Stimulated activated naive CD8-positive, alpha-beta T cell treated with anti-CD3 and anti-CD28 coated beads, Interleukin-15, amount 100 ng/mL, for 72 hours (primary cell): ENCODE data around the gene SIRT2.
"Not testable (repeated sequence)": the region's sequence is repeated elsewhere in the genome, so short reads cannot be mapped to it uniquely, and the experiment has no call there.

Experiments
- ATAC-seq: fragments of 150-1000 bp; cut with Tn5 transposase; 2 replicates; pipeline ENCODE4 v1.10.0; 2021; ENCODE audit warnings: mild to moderate bottlenecking, moderate library complexity
- DNase-seq, 2 donors: peaks; one replicate each; pipeline ENCODE4 v3.0.0; 2021 to 2022
- H3K27ac Mint-ChIP-seq, 2 donors: one replicate each; pipeline ENCODE4 v1.8.0; 2022; ENCODE audit warnings: mild to moderate bottlenecking in 2 of 2, mixed read lengths in 2 of 2, moderate library complexity in 2 of 2
- H3K27me3 Mint-ChIP-seq: one replicate; pipeline ENCODE4 v1.8.0; 2022; ENCODE audit warnings: mixed read lengths
- H3K4me1 Mint-ChIP-seq: one replicate; pipeline ENCODE4 v1.8.0; 2022; ENCODE audit warnings: mild to moderate bottlenecking, mixed read lengths
- H3K4me3 Mint-ChIP-seq, 2 donors: one replicate each; pipeline ENCODE4 v1.8.0; 2022; ENCODE audit warnings: mild to moderate bottlenecking in 2 of 2, mixed read lengths in 2 of 2, moderate library complexity in 1 of 2
- H3K9me3 Mint-ChIP-seq, 2 donors: one replicate each; pipeline ENCODE4 v1.8.0; 2022; ENCODE audit warnings: mixed read lengths in 2 of 2

The SIRT2 gene

GRCh38 chr19:38899447-38900201 lies at the start of gene SIRT2, which contains the start of gene NFKBIB:
Gene SIRT2 (minus strand): TSS chr19:38899618. CDS start chr19:38899521, 97 bp downstream.
Gene NFKBIB (plus strand): TSS chr19:38899969. CDS start chr19:38900033, 64 bp downstream.
- DNase-seq (peak; percentile 99 to 100), ATAC-seq (peak; percentile 95)
- Mint-ChIP-seq H3K9me3 (no peaks in the 10 kb centered on the region), H3K27ac (peak within 1 kb of the TSS; percentile 96 to 98), H3K27me3 (no peaks in the 10 kb centered on the region), H3K4me1 (peaks cover 50% of the 10 kb centered on the region), H3K4me3 (peak within 1 kb of the TSS; percentile 92 to 99)

- Mint-ChIP-seq H3K4me1 (peaks cover 25% of the 10 kb centered on the region), H3K9me3 (no peaks in the 10 kb centered on the region), H3K27me3 (peaks cover 24% of the 10 kb centered on the region), H3K4me3 (no peak overlapping the region), H3K27ac (no peak overlapping the region)
- ATAC-seq (no peak), DNase-seq (no peak)
Observed at GRCh38 chr19:38946229-38947010, 47.0 kb upstream of the SIRT2 start.

- H3K9me3 Mint-ChIP-seq, result no peaks in the 10 kb centered on the region
- DNase-seq (no peak), ATAC-seq (no peak)
- no peak overlapping the region for H3K4me3 Mint-ChIP-seq
- no peak overlapping the region for H3K27ac Mint-ChIP-seq
- H3K4me1 Mint-ChIP-seq, result peaks cover 30% of the 10 kb centered on the region
- H3K27me3 Mint-ChIP-seq, result peaks cover 23% of the 10 kb centered on the region
Observed at GRCh38 chr19:38945562-38946228, 46.3 kb upstream of the SIRT2 start.

- H3K9me3 Mint-ChIP-seq, result no peaks in the 10 kb centered on the region
Observed at GRCh38 chr19:38944981-38945506, 45.6 kb upstream of the SIRT2 start.

GRCh38 chr19:38942471-38943181 lies 43.2 kb upstream of the SIRT2 start:
- DNase-seq (no peak), ATAC-seq (no peak)
- Mint-ChIP-seq H3K4me1 (peaks cover 26% of the 10 kb centered on the region), H3K27me3 (peaks cover 23% of the 10 kb centered on the region), H3K4me3 (no peak overlapping the region), H3K27ac (no peak overlapping the region), H3K9me3 (no peaks in the 10 kb centered on the region)

More at GRCh38 chr19:38944981-38945506, 45.6 kb upstream of the SIRT2 start:
- Mint-ChIP-seq H3K4me3 (no peak overlapping the region), H3K27me3 (peaks cover 21% of the 10 kb centered on the region), H3K27ac (no peak overlapping the region), H3K4me1 (peaks cover 27% of the 10 kb centered on the region)
- no peak for ATAC-seq
- DNase-seq, result no peak

- Mint-ChIP-seq H3K4me3 (no peak overlapping the region), H3K4me1 (peaks cover 26% of the 10 kb centered on the region), H3K27me3 (peaks cover 23% of the 10 kb centered on the region), H3K9me3 (no peaks in the 10 kb centered on the region), H3K27ac (no peak overlapping the region)
- DNase-seq (no peak), ATAC-seq (no peak)
Observed at GRCh38 chr19:38941979-38942378, 42.6 kb upstream of the SIRT2 start.

- not testable (repeated sequence) for H3K9me3 Mint-ChIP-seq, H3K27ac Mint-ChIP-seq, ATAC-seq, DNase-seq, H3K4me3 Mint-ChIP-seq
- H3K27me3 Mint-ChIP-seq, result peaks cover 18% of the 10 kb centered on the region
- peaks cover 26% of the 10 kb centered on the region for H3K4me1 Mint-ChIP-seq
Observed at GRCh38 chr19:38941466-38941865, 42.0 kb upstream of the SIRT2 start.

GRCh38 chr19:38939957-38940356 lies 40.5 kb upstream of the SIRT2 start:
- peaks cover 14% of the 10 kb centered on the region for H3K27me3 Mint-ChIP-seq
- no peak for DNase-seq
- H3K27ac Mint-ChIP-seq, result no peak overlapping the region
- ATAC-seq, result no peak
- H3K4me1 Mint-ChIP-seq, result peaks cover 26% of the 10 kb centered on the region
- H3K9me3 Mint-ChIP-seq, result peaks cover 0 to 2% of the 10 kb centered on the region in 2 donors
- no peak overlapping the region for H3K4me3 Mint-ChIP-seq

GRCh38 chr19:38933544-38933943 lies 34.1 kb upstream of the SIRT2 start:
- H3K9me3 Mint-ChIP-seq, result peaks cover 0 to 8% of the 10 kb centered on the region in 2 donors
- H3K4me1 Mint-ChIP-seq, result peaks cover 45% of the 10 kb centered on the region
- H3K27me3 Mint-ChIP-seq, result no peaks in the 10 kb centered on the region
- DNase-seq (no peak), ATAC-seq (no peak)
- H3K4me3 Mint-ChIP-seq, result no peak overlapping the region
- peak overlapping the region; percentile 29 to 62 for H3K27ac Mint-ChIP-seq

- H3K27ac Mint-ChIP-seq, result no peak overlapping the region
- peak overlapping the region; percentile 5 to 94 for H3K4me3 Mint-ChIP-seq
- no peaks in the 10 kb centered on the region for H3K27me3 Mint-ChIP-seq
- DNase-seq (peak; percentile 41 to 48), ATAC-seq (no peak)
- peaks cover 0 to 8% of the 10 kb centered on the region in 2 donors for H3K9me3 Mint-ChIP-seq
- peaks cover 55% of the 10 kb centered on the region for H3K4me1 Mint-ChIP-seq
Observed at GRCh38 chr19:38932425-38933179, 33.2 kb upstream of the SIRT2 start.

GRCh38 chr19:38931521-38931793 lies 32.0 kb upstream of the SIRT2 start:
- H3K27me3 Mint-ChIP-seq, result no peaks in the 10 kb centered on the region
- H3K4me1 Mint-ChIP-seq, result peaks cover 56% of the 10 kb centered on the region
- peak overlapping the region; percentile 98 to 99 for H3K27ac Mint-ChIP-seq
- no peak for ATAC-seq
- peaks cover 0 to 8% of the 10 kb centered on the region in 2 donors for H3K9me3 Mint-ChIP-seq
- peak overlapping the region; percentile 87 to 94 for H3K4me3 Mint-ChIP-seq
- no peak for DNase-seq

GRCh38 chr19:38930776-38931520 lies 31.5 kb upstream of the SIRT2 start, which contains the start of gene MRPS12:
Gene MRPS12 (plus strand): TSS chr19:38930944. CDS start chr19:38931295, 351 bp downstream.
- peak within 1 kb of the TSS; percentile 87 to 94 for H3K4me3 Mint-ChIP-seq
- H3K27me3 Mint-ChIP-seq, result no peaks in the 10 kb centered on the region
- H3K27ac Mint-ChIP-seq, result peak within 1 kb of the TSS; percentile 98 to 99
- peaks cover 0 to 8% of the 10 kb centered on the region in 2 donors for H3K9me3 Mint-ChIP-seq
- peaks cover 56% of the 10 kb centered on the region for H3K4me1 Mint-ChIP-seq
- ATAC-seq (peak; percentile 98), DNase-seq (peak in 1 of 2 donors; percentile 99)

GRCh38 chr19:38929929-38930775 lies 30.7 kb upstream of the SIRT2 start, which contains the start of gene SARS2:
Gene SARS2 (minus strand): TSS chr19:38930763. CDS start chr19:38930736, 27 bp downstream.
- Mint-ChIP-seq H3K4me3 (peak within 1 kb of the TSS; percentile 87 to 94), H3K27me3 (no peaks in the 10 kb centered on the region), H3K27ac (peak within 1 kb of the TSS; percentile 98 to 99), H3K4me1 (peaks cover 56% of the 10 kb centered on the region), H3K9me3 (peaks cover 0 to 8% of the 10 kb centered on the region in 2 donors)
- DNase-seq, result peak in 1 of 2 donors; percentile 98
- ATAC-seq, result peak; percentile 10
